Left lung (tissue), 10 donors: Measurements from ENCODE around the gene RCCD1. TPM values are rescaled to one million over a fixed set of nuclear protein-coding genes. Genes with fewer than 3 reads are reported as not detected.

Experiments used
- ATAC-seq: fragments of 200-7000 bp; cut with Tn5 transposase; one replicate; pipeline ENCODE4 v1.9.1; 2020; ENCODE audit warnings: moderate library complexity
- DNase-seq, 4 donors: peaks; one replicate each; pipeline ENCODE4 v3.0.0-alpha.2; 2013 to 2020
- H3K27ac ChIP-seq, 2 donors: fragments of 200-600 bp; sonication (generic) in 1 of 2; one replicate each; pipeline versions ENCODE4 v1.5.0 to v1.8.0; 2020 to 2021
- H3K27me3 ChIP-seq, 2 donors: fragments of 200-600 bp; sonication (generic) in 1 of 2; one replicate each; pipeline versions ENCODE4 v1.5.0 to v1.8.0; 2020 to 2021
- H3K36me3 ChIP-seq, 2 donors: fragments of 200-600 bp; sonication (generic) in 1 of 2; one replicate each; pipeline versions ENCODE4 v1.5.0 to v1.8.0; 2020 to 2021
- H3K4me1 ChIP-seq, 2 donors: fragments of 200-600 bp; one replicate each; pipeline ENCODE4 v1.8.0; 2021
- H3K4me3 ChIP-seq, 2 donors: fragments of 200-600 bp; sonication (generic) in 1 of 2; one replicate each; pipeline versions ENCODE4 v1.5.0 to v1.8.0; 2020 to 2021; ENCODE audit warnings: mild to moderate bottlenecking in 1 of 2
- H3K9me3 ChIP-seq, 2 donors: fragments of 200-600 bp; sonication (generic) in 1 of 2; one replicate each; pipeline versions ENCODE4 v1.5.0 to v1.8.0; 2020 to 2021
- intact Hi-C, 2 donors: fragments of 100-400 bp; cut with DNase I; formaldehyde crosslinking; loops; one replicate each; pipeline versions ENCODE4 v1.11.2 to v1.14.2; 2022
- polyA plus RNA-seq, 6 donors: library from polyadenylated mRNA; unstranded; fragments of 120-200 nt; gene quantifications; one replicate each; pipeline ENCODE4 v1.2.1, GENCODE V29; 2013; ENCODE audit not compliant: insufficient read length in 6 of 6
- total RNA-seq, 2 donors: library from RNA; stranded (reverse); fragmentation: NEBNext Ultra II Directional; extraction: Animal tissue kit (Norgen Biotek cat#: 25700); gene quantifications; one replicate each; pipeline ENCODE4 v1.2.1, GENCODE V29; 2021
- TF ChIP-seq, protein P1 (sequence below), 2 donors: fragments of 200-600 bp; sonication (generic) in 1 of 2; IDR thresholded peaks; one replicate each; pipeline versions ENCODE4 v1.5.0 to v1.8.0; 2021; ENCODE audit warnings: antibody characterized with exemption in 2 of 2
- donor health status: DM: no; HTN: yes; CAD: no.
- donor health status: DM: no; HTN: no; CAD: no.

The RCCD1 gene
- total and polyA plus RNA-seq, 8 donors: 9.8 to 21.2 (median 18.0) TPM

DNA sequence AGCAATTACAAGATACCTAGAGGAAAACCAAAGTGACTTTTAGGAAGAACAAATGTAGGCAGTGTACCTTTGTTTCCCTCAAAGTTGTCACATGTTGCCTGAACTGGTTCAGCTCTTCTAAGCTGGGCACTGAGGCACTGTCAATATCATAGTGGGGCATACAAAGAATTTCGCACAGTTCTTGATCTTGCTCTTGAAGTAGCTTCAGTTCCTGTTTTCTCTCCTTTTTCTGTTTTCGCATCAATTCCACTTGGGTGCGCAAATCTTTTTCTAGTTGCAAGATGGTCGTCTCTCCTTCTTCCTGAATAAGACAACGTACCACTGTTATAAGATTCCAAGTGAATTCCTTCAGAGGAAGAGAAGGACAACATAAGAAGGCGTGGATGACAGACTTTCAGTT lies 27.0 kb downstream of the RCCD1 start:
- Histone ChIP-seq H3K9me3 (no peaks in the 10 kb centered on the region), H3K4me1 (peaks cover 0 to 7% of the 10 kb centered on the region in 2 donors), H3K4me3 (no peak overlapping the region), H3K36me3 (peaks cover 0 to 6% of the 10 kb centered on the region in 2 donors), H3K27me3 (no peaks in the 10 kb centered on the region), H3K27ac (no peak overlapping the region)
- no peak for DNase-seq
- intact Hi-C loops: no loop called here
- no peak for ATAC-seq
- TF ChIP-seq, protein P1, sequence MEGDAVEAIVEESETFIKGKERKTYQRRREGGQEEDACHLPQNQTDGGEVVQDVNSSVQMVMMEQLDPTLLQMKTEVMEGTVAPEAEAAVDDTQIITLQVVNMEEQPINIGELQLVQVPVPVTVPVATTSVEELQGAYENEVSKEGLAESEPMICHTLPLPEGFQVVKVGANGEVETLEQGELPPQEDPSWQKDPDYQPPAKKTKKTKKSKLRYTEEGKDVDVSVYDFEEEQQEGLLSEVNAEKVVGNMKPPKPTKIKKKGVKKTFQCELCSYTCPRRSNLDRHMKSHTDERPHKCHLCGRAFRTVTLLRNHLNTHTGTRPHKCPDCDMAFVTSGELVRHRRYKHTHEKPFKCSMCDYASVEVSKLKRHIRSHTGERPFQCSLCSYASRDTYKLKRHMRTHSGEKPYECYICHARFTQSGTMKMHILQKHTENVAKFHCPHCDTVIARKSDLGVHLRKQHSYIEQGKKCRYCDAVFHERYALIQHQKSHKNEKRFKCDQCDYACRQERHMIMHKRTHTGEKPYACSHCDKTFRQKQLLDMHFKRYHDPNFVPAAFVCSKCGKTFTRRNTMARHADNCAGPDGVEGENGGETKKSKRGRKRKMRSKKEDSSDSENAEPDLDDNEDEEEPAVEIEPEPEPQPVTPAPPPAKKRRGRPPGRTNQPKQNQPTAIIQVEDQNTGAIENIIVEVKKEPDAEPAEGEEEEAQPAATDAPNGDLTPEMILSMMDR (IDR thresholded peaks at IDR 0.05): no peak

DNA sequence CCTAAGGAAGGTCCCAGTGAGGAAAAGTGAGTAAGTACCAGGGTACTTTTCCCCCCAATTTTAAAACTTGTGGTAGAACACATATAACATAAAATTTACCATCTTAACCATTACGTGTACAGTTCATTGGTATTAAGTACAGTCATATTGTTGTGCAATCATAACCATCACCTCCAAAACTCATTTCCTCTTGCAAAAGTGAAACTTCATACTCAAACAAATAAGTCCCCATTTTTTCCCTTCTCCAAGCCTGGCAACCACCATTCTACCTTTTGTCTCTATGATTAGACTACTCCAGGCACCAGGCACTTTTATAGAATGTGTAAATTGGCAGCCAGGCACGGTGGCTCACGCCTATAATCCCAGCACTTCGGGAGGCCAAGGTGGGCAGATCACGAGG lies 27.5 kb downstream of the RCCD1 start:
- DNase-seq (no peak), ATAC-seq (no peak)
- Histone ChIP-seq H3K36me3 (peaks cover 0 to 6% of the 10 kb centered on the region in 2 donors), H3K27ac (no peak overlapping the region), H3K4me1 (peaks cover 0 to 7% of the 10 kb centered on the region in 2 donors), H3K27me3 (no peaks in the 10 kb centered on the region), H3K9me3 (no peaks in the 10 kb centered on the region), H3K4me3 (no peak overlapping the region)
- TF ChIP-seq, protein P1 (IDR thresholded peaks at IDR 0.05): no peak
- intact Hi-C loops: no loop called here

- no peaks in the 10 kb centered on the region for H3K27me3 ChIP-seq
- H3K4me1 ChIP-seq: peaks cover 0 to 18% of the 10 kb centered on the region in 2 donors
- TF ChIP-seq, protein P1 (IDR thresholded peaks at IDR 0.05): no peak
- no peak overlapping the region for H3K4me3 ChIP-seq
- H3K9me3 ChIP-seq: no peaks in the 10 kb centered on the region
- intact Hi-C loops: no loop called here
- ATAC-seq (peak; percentile 41), DNase-seq (no peak)
- H3K36me3 ChIP-seq: no peaks in the 10 kb centered on the region
- no peak overlapping the region for H3K27ac ChIP-seq
These were observed 32.3 kb downstream of the RCCD1 start for GRCh38 chr15:90986790-90987507.

GRCh38 chr15:90987561-90988141 lies 33.0 kb downstream of the RCCD1 start:
- Histone ChIP-seq H3K27ac (no peak overlapping the region), H3K36me3 (no peaks in the 10 kb centered on the region), H3K4me3 (no peak overlapping the region), H3K27me3 (no peaks in the 10 kb centered on the region), H3K9me3 (no peaks in the 10 kb centered on the region), H3K4me1 (peaks cover 0 to 14% of the 10 kb centered on the region in 2 donors)
- DNase-seq: no peak
- TF ChIP-seq, protein P1 (IDR thresholded peaks at IDR 0.05): no peak
- intact Hi-C loops: no loop called here
- peak; percentile 40 for ATAC-seq

DNA sequence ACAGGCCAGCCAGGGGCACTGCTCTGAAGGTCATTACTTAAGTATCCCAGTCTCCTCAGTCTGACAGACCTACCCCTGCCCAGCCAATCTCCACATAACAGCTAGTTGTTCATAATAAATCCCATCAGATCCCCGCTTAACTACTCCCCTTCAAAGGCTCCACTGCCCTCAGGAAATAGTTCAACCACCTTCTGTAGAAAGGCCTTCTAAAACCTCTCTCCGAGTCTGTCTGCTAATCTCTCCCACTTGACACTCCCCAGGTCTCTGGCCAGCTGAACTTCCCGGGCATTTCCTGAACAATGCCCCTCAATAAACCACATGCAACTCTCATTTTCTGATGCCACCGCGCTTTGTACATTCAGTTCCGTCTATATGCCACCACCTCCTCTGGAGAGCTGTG lies 33.6 kb downstream of the RCCD1 start:
- ATAC-seq (peak; percentile 37), DNase-seq (no peak)
- Histone ChIP-seq H3K9me3 (no peaks in the 10 kb centered on the region), H3K27me3 (no peaks in the 10 kb centered on the region), H3K27ac (no peak overlapping the region), H3K36me3 (no peaks in the 10 kb centered on the region), H3K4me1 (peaks cover 0 to 14% of the 10 kb centered on the region in 2 donors), H3K4me3 (no peak overlapping the region)
- TF ChIP-seq, protein P1 (IDR thresholded peaks at IDR 0.05): no peak
- intact Hi-C loops: no loop called here
